ENCODE measurements around the gene CYP4F22. TPM values are rescaled to one million over a fixed set of nuclear protein-coding genes. Genes with fewer than 3 reads are reported as not detected.
A peak's percentile ranks its signal among the peaks of the same experiment; 100 is the strongest.
"Not testable (repeated sequence)": the region's sequence is repeated elsewhere in the genome, so short reads cannot be mapped to it uniquely, and the experiment has no call there.

CYP4F22 gene
- polyA plus RNA-seq, 3 donors: 0.11 to 0.22 (median 0.16) TPM

DNA sequence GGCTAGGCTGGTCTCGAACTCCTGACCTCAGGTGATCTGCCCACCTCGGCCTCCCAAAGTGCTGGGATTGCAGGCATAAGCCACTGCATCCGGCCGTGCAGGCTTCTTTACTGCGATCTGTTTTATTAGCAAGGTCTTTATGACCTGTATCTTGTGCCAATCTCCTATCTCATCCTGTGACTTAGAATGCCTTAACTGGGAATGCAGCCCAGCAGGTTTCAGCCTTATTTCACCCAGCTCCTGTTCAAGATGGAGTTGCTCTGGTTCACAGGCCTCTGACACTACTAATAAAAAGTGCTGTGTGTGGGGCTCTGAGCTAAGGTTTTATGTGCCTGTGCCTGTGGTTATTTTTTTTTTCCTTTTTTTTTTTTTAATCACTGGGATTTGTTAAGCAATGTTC, 22.6 kb upstream of the CYP4F22 start:
- DNase-seq (ENCODE audit: extremely low read depth in 1 of 11, low read depth in 9 of 11, low spot score in 4 of 11): not testable (repeated sequence)

DNA sequence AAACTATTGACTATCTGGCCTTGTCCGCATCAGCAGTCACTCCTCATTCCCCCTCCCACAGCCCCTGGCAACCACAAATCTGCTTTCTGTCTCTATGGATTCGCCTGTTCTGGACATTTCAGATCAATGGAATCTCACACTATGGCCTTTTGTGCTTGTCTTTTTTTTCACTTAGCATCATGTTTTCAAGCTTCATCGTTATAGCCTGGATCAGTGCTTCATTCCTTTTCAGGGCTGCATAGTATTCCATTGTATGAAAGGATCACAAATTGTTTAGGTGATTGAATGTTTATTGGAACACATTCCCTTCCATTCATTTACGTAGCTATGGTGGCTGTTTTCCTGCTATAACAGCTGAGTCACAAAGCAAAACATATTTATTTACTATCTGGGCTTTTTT, 21.3 kb upstream of the CYP4F22 start:
- DNase-seq (ENCODE audit: extremely low read depth in 1 of 11, low read depth in 9 of 11, low spot score in 4 of 11): no peak

GRCh38 chr19:15488489-15489226, 19.7 kb upstream of the CYP4F22 start:
- DNase-seq (ENCODE audit: extremely low read depth in 1 of 11, low read depth in 9 of 11, low spot score in 4 of 11): no peak

GRCh38 chr19:15495151-15495550, 13.2 kb upstream of the CYP4F22 start:
- no peak for DNase-seq (ENCODE audit: extremely low read depth in 1 of 11, low read depth in 9 of 11, low spot score in 4 of 11)

DNA sequence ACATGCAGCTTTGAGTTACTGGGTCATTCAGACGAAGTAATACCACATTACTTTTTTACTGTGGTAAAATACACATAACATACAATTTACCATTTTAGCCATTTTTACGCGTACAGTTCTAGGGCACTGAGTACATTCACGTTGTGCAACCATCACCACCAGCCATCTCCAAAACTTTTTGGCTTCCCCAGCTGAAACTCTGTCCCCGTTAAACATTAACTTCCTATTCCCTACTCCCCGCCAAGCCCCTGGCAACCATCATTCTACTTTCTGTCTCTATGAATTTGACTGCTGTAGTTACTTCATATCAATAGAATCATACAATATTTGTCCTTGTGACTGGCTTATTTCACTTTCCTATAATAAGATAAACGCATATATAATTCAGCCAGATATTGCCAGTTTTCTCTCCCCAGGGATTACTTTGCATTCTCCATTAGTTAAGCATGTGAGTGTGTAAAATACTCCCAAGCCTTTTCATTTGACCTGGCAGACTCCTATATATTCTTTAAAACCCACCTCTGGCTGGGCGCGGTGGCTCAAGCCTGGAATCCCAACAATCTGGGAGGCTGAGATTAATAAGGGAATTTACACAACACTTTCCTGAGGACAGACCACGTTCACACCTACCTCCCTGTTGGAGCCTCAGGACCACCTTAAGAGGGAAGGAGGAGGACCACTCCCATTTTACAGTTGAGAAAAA, 10.0 kb upstream of the CYP4F22 start:
- no peak for DNase-seq (ENCODE audit: extremely low read depth in 1 of 11, low read depth in 9 of 11, low spot score in 4 of 11)

- no peak for DNase-seq (ENCODE audit: extremely low read depth in 1 of 11, low read depth in 9 of 11, low spot score in 4 of 11)
These were observed 9.4 kb upstream of the CYP4F22 start for GRCh38 chr19:15498910-15499309.

GRCh38 chr19:15501596-15501995, 6.7 kb upstream of the CYP4F22 start:
- DNase-seq (ENCODE audit: extremely low read depth in 1 of 11, low read depth in 9 of 11, low spot score in 4 of 11): no peak

- DNase-seq (ENCODE audit: extremely low read depth in 1 of 11, low read depth in 9 of 11, low spot score in 4 of 11): no peak
These were observed 6.1 kb upstream of the CYP4F22 start for GRCh38 chr19:15502264-15502663.

DNA sequence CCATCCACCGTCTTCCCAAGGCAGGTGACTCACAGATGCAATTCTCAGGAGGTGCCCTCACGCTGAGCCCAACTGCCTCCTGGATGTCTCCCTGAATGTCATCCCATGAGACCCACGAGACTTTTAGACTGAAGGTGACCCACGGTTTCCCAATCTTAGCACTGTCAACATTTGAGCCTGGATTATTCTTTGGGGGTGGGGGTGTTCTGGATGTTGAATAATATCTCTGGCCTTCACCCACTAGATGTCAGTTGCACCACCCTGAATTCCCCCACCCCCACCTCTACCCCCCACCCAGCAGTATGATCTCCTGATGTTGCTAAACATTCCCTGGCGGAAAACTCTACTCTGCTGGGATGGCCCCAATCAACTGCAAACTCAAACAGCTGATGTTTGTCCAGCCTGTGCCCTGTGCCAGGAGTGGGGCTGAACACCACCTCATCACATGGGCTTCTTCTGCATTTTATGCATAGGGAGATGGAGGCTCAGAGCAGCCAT, 2.2 kb upstream of the CYP4F22 start:
- DNase-seq (ENCODE audit: extremely low read depth in 1 of 11, low read depth in 9 of 11, low spot score in 4 of 11): no peak

DNA sequence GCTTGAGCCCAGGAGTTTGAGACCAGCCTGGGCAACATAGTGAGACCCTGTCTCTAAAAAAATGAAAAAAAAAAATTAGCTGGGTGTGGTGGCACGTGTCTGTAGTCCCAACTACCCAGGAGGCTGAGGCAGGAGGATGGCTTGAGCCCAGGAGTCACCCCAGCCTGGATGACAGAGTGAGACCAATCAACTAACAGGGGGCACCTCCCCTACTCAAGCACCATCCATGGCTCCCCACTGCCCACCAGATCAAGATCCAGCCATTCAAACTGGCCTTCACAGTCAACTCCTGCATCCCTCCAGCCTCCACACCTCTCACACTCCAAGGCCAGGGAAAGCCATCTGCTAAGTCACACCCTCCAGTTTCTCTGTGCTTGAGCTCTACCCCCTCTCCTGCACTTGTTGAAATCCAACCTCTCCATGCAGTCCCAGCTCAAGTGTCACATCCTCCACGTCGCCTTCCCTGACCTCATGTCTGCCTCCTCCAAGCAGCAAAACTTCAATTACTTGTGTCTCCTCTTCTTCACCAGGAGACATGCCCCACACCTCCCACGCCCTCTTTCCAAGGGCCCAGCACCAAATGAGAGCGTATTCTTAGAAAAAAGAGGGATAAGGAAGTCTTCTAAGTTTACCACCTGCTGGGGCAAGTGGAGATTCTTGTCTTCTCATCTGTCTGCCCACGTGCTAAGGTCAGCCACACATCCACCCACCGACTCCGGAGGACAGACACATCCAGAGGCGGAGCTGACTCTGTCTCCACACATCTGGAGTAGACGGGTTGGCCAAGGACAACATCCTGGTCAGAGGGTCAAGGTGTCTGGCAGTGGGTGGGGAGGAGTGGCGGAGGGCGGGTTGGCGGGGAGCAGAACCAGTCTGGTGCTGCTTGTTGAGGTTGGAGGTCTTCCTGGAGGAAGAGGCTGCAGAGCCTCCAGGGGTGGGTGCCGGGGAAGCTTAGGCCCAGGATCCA, 974 bp upstream of the CYP4F22 start:
- DNase-seq (ENCODE audit: extremely low read depth in 1 of 11, low read depth in 9 of 11, low spot score in 4 of 11): peak in 3 of 11 donors; percentile 4 to 19 (median 13)

DNA sequence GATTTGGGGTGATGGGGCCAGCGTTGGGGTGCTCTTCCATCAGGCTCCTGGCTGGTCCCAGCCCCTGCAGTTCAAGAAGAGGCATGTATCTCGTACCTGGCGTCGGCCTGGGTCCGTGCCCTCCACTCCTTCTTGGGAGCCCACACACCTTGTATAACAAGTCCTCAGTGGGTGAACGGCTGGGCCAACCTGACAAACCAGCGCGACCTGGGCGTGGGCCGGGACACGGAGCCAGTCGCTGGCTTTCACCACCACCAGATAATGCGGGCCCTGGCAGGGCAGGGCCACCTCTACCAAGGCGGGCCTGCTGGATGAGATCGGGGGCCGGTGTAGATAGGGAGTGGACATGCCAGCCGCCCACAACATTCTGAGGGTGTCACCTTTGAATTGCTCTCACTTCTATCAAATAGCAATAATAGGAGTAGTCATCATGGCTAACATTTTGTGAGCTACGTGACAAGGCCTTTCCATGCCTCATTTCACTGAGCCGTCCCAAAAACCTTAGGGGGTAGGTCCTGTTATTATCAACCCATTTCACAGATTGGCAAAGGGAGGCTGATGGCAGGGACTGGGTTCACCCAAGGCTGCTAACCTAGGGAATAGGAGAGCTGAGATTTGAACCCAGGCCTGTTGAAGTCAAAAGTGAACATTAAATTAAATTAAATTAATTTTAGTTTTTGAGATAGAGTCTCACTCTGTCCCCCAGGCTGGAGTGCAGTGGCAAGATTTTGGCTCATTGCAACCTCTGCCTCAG, 3.5 kb downstream of the CYP4F22 start:
- DNase-seq (ENCODE audit: extremely low read depth in 1 of 11, low read depth in 9 of 11, low spot score in 4 of 11): no peak

DNA sequence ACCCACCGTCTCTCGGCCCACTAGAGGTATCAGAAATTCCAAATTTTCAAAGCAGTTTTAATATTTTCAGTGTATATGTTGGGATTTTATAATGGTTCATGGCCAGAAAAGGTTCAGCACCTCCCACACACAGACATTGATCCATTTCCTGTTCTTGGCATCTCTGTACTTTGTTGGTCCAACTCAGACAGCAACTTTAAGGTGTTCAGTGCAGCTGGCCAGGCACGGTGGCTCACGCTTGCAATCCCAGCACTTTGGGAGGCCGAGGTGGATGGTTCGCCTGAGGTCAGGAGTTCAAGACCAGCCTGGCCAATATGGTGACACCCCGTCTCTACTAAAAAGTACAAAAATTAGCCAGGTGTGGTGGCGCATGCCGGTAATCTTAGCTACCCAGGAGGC, 6.9 kb downstream of the CYP4F22 start:
- not testable (repeated sequence) for DNase-seq (ENCODE audit: extremely low read depth in 1 of 11, low read depth in 9 of 11, low spot score in 4 of 11)

DNA sequence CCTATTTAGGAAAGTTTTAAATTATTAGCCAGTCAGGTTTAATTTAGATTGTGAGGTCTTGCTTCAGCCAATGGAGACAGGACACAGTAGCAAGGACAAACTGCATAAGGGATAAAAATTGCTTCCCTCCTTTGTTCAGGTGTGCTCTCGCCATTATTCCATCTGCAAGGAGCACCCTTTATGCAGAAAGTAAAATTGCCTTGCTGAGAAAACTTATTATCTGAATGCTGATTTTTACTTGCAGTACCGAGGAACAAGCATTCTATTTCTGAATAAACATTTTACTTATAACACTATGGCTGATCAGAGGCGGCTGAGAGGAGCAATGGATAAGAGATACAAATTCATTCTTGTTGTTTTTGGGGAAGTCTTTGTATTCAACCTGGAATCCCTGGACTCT, 8.0 kb downstream of the CYP4F22 start:
- no peak for DNase-seq (ENCODE audit: extremely low read depth in 1 of 11, low read depth in 9 of 11, low spot score in 4 of 11)

GRCh38 chr19:15517778-15518177, 9.5 kb downstream of the CYP4F22 start:
- DNase-seq (ENCODE audit: extremely low read depth in 1 of 11, low read depth in 9 of 11, low spot score in 4 of 11): no peak

GRCh38 chr19:15519433-15519976, 11.2 kb downstream of the CYP4F22 start:
- no peak for DNase-seq (ENCODE audit: extremely low read depth in 1 of 11, low read depth in 9 of 11, low spot score in 4 of 11)

GRCh38 chr19:15524781-15525180, 16.5 kb downstream of the CYP4F22 start:
- no peak for DNase-seq (ENCODE audit: extremely low read depth in 1 of 11, low read depth in 9 of 11, low spot score in 4 of 11)

GRCh38 chr19:15525291-15525690, 17.0 kb downstream of the CYP4F22 start:
- no peak for DNase-seq (ENCODE audit: extremely low read depth in 1 of 11, low read depth in 9 of 11, low spot score in 4 of 11)

DNA sequence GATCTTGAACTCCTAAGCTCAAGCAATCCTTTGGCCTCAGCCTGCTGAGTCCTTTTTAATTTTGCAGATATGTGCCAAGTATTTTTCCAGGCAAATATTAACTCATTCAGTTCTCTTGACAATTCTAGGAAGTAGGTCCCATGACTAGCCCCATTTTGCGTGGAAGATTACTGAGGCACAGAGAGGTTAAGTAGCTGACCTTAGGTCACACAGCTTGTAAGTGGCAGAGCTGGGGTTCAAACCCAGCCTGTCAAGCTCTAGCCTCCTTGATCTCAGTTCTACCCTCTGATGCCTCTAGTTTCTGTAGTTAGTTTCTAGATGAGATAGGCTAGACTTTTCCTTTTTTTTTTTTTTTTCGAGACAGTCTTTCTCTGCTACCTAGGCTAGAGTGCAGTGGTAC, 18.1 kb downstream of the CYP4F22 start:
- no peak for DNase-seq (ENCODE audit: extremely low read depth in 1 of 11, low read depth in 9 of 11, low spot score in 4 of 11)
